Endothelial cell of umbilical vein (primary cell): Measurements from ENCODE around the gene LMF2. TPM values are rescaled to one million over a fixed set of nuclear protein-coding genes. Genes with fewer than 3 reads are reported as not detected.

Source experiments
- BruUV-seq: library from RNA; stranded (reverse); fragments of 400-500 nt; replicated peaks from 2 replicates; lab custom pipeline; 2021; lab: Mats Ljungman, UMichigan
- CTCF ChIA-PET: fragments of 300-600, 350-600 bp; sonication (Branson Sonifier 250); formaldehyde crosslinking; loops from one replicate; lab custom pipeline; 2021; ENCODE audit warnings: antibody characterized with exemption, inconsistent platforms; lab: Charles Lee
- POLR2A ChIA-PET: fragments of 300-600, 350-600 bp; sonication (Branson Sonifier 250); formaldehyde crosslinking; loops from one replicate; lab custom pipeline; 2021; ENCODE audit warnings: antibody characterized with exemption, inconsistent platforms; lab: Charles Lee
- DNase-seq: peaks from one replicate; pipeline ENCODE4 v3.0.0-alpha.2; 2011; ENCODE audit warnings: low read depth, low spot score
- FAIRE-seq: peaks from 2 replicates; lab custom pipeline; 2011; peaks lifted over from hg19 to GRCh38; lab: Jason Lieb, UNC
- H2AFZ ChIP-seq: 2 replicates; pipeline ENCODE4 v1.6.0; 2012; ENCODE audit warnings: low read depth, low read length, control low read depth, inconsistent platforms
- H3K27ac ChIP-seq: 2 replicates; pipeline ENCODE4 v1.5.1; 2011; ENCODE audit warnings: low read depth, mild to moderate bottlenecking, control low read depth, low read length, moderate library complexity; ENCODE audit not compliant: insufficient read depth
- H3K27me3 ChIP-seq, 2 experiments: 2 replicates each; pipeline versions ENCODE4 v1.6.0 to v1.6.1; 2011; ENCODE audit warnings: low read length in 2 of 2, mixed read lengths in 1 of 2; ENCODE audit not compliant: control insufficient read depth in 2 of 2, insufficient read depth in 2 of 2
- H3K36me3 ChIP-seq, 2 experiments: 2 replicates in 1 of 2; 3 replicates in 1 of 2; pipeline ENCODE4 v1.5.1; 2011; ENCODE audit warnings: low read length in 2 of 2, mild to moderate bottlenecking in 1 of 2, moderate library complexity in 1 of 2; ENCODE audit not compliant: control insufficient read depth in 2 of 2, insufficient read depth in 2 of 2; ENCODE audit errors: extremely low read depth in 1 of 2
- H3K4me1 ChIP-seq: 3 replicates; pipeline ENCODE4 v1.5.1; 2011; ENCODE audit warnings: mild to moderate bottlenecking, low read length; ENCODE audit not compliant: control insufficient read depth, insufficient read depth; ENCODE audit errors: extremely low read depth
- H3K4me2 ChIP-seq: 2 replicates; pipeline ENCODE4 v1.6.1; 2011; ENCODE audit warnings: low read length, control low read depth, mixed read lengths; ENCODE audit not compliant: insufficient read depth
- H3K4me3 ChIP-seq, 3 experiments: fragments of 200-600 bp in 1 of 3; sonication (generic), shearing (Covaris generic) in 1 of 3; replicated peaks in 1 of 3; 2 replicates each; pipeline ENCODE4 v1.5.1; 2011 to 2016; ENCODE audit warnings: control low read depth in 3 of 3, low read length in 3 of 3, mild to moderate bottlenecking in 2 of 3, inconsistent platforms in 1 of 3, low read depth in 1 of 3, moderate library complexity in 1 of 3; ENCODE audit not compliant: insufficient read depth in 1 of 3
- H3K79me2 ChIP-seq: 2 replicates; pipeline ENCODE4 v1.6.0; 2012; ENCODE audit warnings: low read length, inconsistent platforms; ENCODE audit not compliant: control insufficient read depth, insufficient read depth
- H3K9ac ChIP-seq: replicated peaks from 2 replicates; pipeline ENCODE3; 2011; ENCODE audit warnings: low read length, control low read depth; ENCODE audit not compliant: insufficient read depth; ENCODE audit errors: extremely low read depth
- H3K9me1 ChIP-seq: replicated peaks from 3 replicates; pipeline ENCODE4 v1.6.0; 2011; ENCODE audit warnings: mild to moderate bottlenecking, low read length; ENCODE audit not compliant: control insufficient read depth, insufficient read depth; ENCODE audit errors: extremely low read depth
- H3K9me3 ChIP-seq: replicated peaks from 2 replicates; pipeline ENCODE4 v1.5.1; 2012; ENCODE audit warnings: low read length, inconsistent platforms; ENCODE audit not compliant: control insufficient read depth, insufficient read depth
- H4K20me1 ChIP-seq: replicated peaks from 2 replicates; pipeline ENCODE3; 2011; ENCODE audit warnings: mild to moderate bottlenecking, low read length; ENCODE audit not compliant: control insufficient read depth, insufficient read depth; ENCODE audit errors: extremely low read depth
- CTCF ChIP-seq, 2 donors: IDR thresholded peaks; 1 replicate in 1 of 2; 2 replicates in 1 of 2; pipeline ENCODE4 v1.5.1; 2011; ENCODE audit warnings: low read length in 2 of 2, mild to moderate bottlenecking in 2 of 2, moderate library complexity in 2 of 2, control low read depth in 1 of 2, inconsistent platforms in 1 of 2, low read depth in 1 of 2; ENCODE audit not compliant: insufficient read depth in 1 of 2; ENCODE audit errors: extremely low read depth in 1 of 2
- EZH2 ChIP-seq: IDR thresholded peaks from 2 replicates; pipeline ENCODE4 v1.6.1; 2012; ENCODE audit warnings: borderline replicate concordance, low read depth, mild to moderate bottlenecking, moderate library complexity, low read length, inconsistent platforms; ENCODE audit not compliant: severe bottlenecking
- FOS ChIP-seq: IDR thresholded peaks from 2 replicates; pipeline ENCODE4 v1.6.1; 2011; ENCODE audit warnings: mild to moderate bottlenecking, low read length, moderate library complexity, borderline replicate concordance; ENCODE audit not compliant: insufficient read depth
- GATA2 ChIP-seq: IDR thresholded peaks from 2 replicates; pipeline ENCODE4 v1.7.0; 2011; ENCODE audit warnings: low read depth, mild to moderate bottlenecking, moderate library complexity, mixed read lengths, low read length; ENCODE audit not compliant: insufficient read length, insufficient read depth
- JUN ChIP-seq: IDR thresholded peaks from 2 replicates; pipeline ENCODE4 v1.6.1; 2011; ENCODE audit warnings: borderline replicate concordance, low read depth; ENCODE audit not compliant: insufficient read length, insufficient read depth
- MAX ChIP-seq: IDR thresholded peaks from 2 replicates; pipeline ENCODE4 v1.6.1; 2011; ENCODE audit not compliant: insufficient read depth, insufficient read length
- MYC ChIP-seq: IDR thresholded peaks from one replicate; pipeline ENCODE4 v1.6.1; 2011; ENCODE audit warnings: mild to moderate bottlenecking, low read depth, low read length
- POLR2A ChIP-seq: IDR thresholded peaks from 2 replicates; pipeline ENCODE4 v1.6.1; 2012; ENCODE audit warnings: low read depth, mild to moderate bottlenecking, control low read depth, low read length
- POLR2AphosphoS5 ChIP-seq: IDR thresholded peaks from 2 replicates; pipeline ENCODE4 v1.6.1; 2012; ENCODE audit warnings: low read depth, mild to moderate bottlenecking, control low read depth, low read length, moderate library complexity; ENCODE audit not compliant: insufficient read depth
- dilution Hi-C: fragments of 300-500 bp; cut with MboI; formaldehyde crosslinking; loops from one replicate; pipeline ENCODE4 v1.15.0; 2019; ENCODE audit warnings: low sequenced_read_pairs; ENCODE audit not compliant: extremely low pct_ligation_motif_present
- intact Hi-C: fragments of 100-400 bp; cut with micrococcal nuclease; formaldehyde crosslinking; loops from one replicate; pipeline ENCODE4 v1.10.0; 2022
- polyA plus RNA-seq, 4 experiments: library from polyadenylated mRNA; depleted of rRNA in 3 of 4; stranded (reverse) in 3 of 4; unstranded in 1 of 4; fragments of >200 nt; gene quantifications; 2 replicates each; pipeline versions ENCODE4 v1.2.1 to v1.2.3, GENCODE V29; 2011 to 2012; ENCODE audit warnings: missing spikeins in 1 of 4
- total RNA-seq: library from RNA; stranded (reverse); gene quantifications from 2 replicates; pipeline ENCODE4 v1.2.3, GENCODE V29; 2021

Gene LMF2
- total and polyA plus RNA-seq, 2 donors (not counting 3 experiments of a cell fraction or from before 2014, with no cell fraction given) = 89.7 to 112 TPM

- no peak for TF ChIP-seq POLR2A
- no peak for TF ChIP-seq MAX
- TF ChIP-seq JUN = no peak
- TF ChIP-seq MYC = no peak
- no peak for TF ChIP-seq EZH2
- no peak for TF ChIP-seq GATA2
- no peak for TF ChIP-seq CTCF (IDR thresholded peaks at IDR 0.05; ENCODE audit: extremely low read depth in 1 of 2, insufficient read depth in 1 of 2, low read depth in 1 of 2, low read length in 2 of 2)
- no peak for TF ChIP-seq POLR2AphosphoS5
- TF ChIP-seq FOS = no peak
- CTCF ChIA-PET = interaction anchor here (0.6 to 2.8 kb wide), 4 partner anchors 8 to 26 kb away, joined by 3 to 11 read pairs (median 6); partner anchors contain the start of genes SCO2 and SYCE3
- H3K27me3 ChIP-seq = peaks cover 27 to 36% of the 10 kb centered on the region in 2 experiments
- no peak overlapping the region for H3K27ac ChIP-seq
- no peak for FAIRE-seq
- no peaks in the 10 kb centered on the region for H3K9me3 ChIP-seq
- DNase-seq = no peak
- H3K4me2 ChIP-seq = no peak overlapping the region
- no peaks in the 10 kb centered on the region for H3K9me1 ChIP-seq
- no peaks in the 10 kb centered on the region for H3K79me2 ChIP-seq
- no peak overlapping the region for H3K4me3 ChIP-seq
- no peaks in the 10 kb centered on the region for H4K20me1 ChIP-seq
- no peaks in the 10 kb centered on the region for H3K36me3 ChIP-seq
- H2AFZ ChIP-seq = no peak overlapping the region
- intact Hi-C loops (no loop called here), dilution Hi-C loops (no loop called here)
- no peak overlapping the region for H3K9ac ChIP-seq
- BruUV-seq = no TSS peak
- no peaks in the 10 kb centered on the region for H3K4me1 ChIP-seq
- POLR2A ChIA-PET = no interaction called here
Observed at GRCh38 chr22:50551160-50551752, 43.8 kb upstream of the LMF2 start.
